ENCODE measurements around the gene APC2. TPM values are rescaled to one million over a fixed set of nuclear protein-coding genes. Genes with fewer than 3 reads are reported as not detected.
"Not testable (repeated sequence)": the region's sequence is repeated elsewhere in the genome, so short reads cannot be mapped to it uniquely, and the experiment has no call there.

APC2 gene
- total and polyA plus RNA-seq, 4 donors, result under 0.01 to 0.06 (median 0.03) TPM

DNA sequence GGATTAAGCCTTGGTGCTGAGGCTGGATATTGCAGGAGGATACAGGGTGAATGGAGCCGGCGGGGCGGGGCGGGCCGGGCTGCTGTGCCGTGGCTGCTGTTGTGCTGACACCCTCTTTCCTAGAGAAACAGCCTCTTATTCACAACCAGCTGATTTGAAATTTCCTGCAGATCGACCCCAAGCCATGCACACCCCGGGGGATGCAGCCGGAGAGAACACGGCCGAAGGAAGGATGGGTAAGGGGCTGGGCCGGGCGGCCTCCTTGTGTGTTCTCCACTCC is 31.5 kb upstream of the APC2 start:
- Histone ChIP-seq H3K27me3 (ENCODE audit: control insufficient read depth in 4 of 4, insufficient read depth in 4 of 4, low read length in 3 of 4) (no peaks in the 10 kb centered on the region), H3K4me3 (ENCODE audit: low read depth in 1 of 3, low read length in 3 of 3) (no peak overlapping the region), H3K9ac (ENCODE audit: low read depth in 1 of 2, low read length in 2 of 2) (peak overlapping the region in 1 of 2 donors; percentile 11), H3K36me3 (ENCODE audit: control insufficient read depth in 4 of 4, insufficient read depth in 3 of 4, low read depth in 1 of 4, low read length in 3 of 4) (peaks cover 18 to 28% (median 22%) of the 10 kb centered on the region in 4 donors), H3K27ac (ENCODE audit: low read depth in 1 of 2, low read length in 2 of 2) (peak overlapping the region; percentile 65 to 84), H3K9me3 (ENCODE audit: control insufficient read depth in 4 of 4, low read length in 3 of 4) (no peaks in the 10 kb centered on the region), H3K4me1 (ENCODE audit: control insufficient read depth in 4 of 4, insufficient read depth in 4 of 4, low read length in 3 of 4) (peaks cover 19 to 60% (median 48%) of the 10 kb centered on the region in 4 donors)
- WGBS, result 82% methylated on average over 13 of the region's 13 CpGs
- TF ChIP-seq, protein P1, sequence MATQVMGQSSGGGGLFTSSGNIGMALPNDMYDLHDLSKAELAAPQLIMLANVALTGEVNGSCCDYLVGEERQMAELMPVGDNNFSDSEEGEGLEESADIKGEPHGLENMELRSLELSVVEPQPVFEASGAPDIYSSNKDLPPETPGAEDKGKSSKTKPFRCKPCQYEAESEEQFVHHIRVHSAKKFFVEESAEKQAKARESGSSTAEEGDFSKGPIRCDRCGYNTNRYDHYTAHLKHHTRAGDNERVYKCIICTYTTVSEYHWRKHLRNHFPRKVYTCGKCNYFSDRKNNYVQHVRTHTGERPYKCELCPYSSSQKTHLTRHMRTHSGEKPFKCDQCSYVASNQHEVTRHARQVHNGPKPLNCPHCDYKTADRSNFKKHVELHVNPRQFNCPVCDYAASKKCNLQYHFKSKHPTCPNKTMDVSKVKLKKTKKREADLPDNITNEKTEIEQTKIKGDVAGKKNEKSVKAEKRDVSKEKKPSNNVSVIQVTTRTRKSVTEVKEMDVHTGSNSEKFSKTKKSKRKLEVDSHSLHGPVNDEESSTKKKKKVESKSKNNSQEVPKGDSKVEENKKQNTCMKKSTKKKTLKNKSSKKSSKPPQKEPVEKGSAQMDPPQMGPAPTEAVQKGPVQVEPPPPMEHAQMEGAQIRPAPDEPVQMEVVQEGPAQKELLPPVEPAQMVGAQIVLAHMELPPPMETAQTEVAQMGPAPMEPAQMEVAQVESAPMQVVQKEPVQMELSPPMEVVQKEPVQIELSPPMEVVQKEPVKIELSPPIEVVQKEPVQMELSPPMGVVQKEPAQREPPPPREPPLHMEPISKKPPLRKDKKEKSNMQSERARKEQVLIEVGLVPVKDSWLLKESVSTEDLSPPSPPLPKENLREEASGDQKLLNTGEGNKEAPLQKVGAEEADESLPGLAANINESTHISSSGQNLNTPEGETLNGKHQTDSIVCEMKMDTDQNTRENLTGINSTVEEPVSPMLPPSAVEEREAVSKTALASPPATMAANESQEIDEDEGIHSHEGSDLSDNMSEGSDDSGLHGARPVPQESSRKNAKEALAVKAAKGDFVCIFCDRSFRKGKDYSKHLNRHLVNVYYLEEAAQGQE (IDR thresholded peaks at IDR 0.05), result no peak
- TF ChIP-seq YY1 (IDR thresholded peaks at IDR 0.05), result no peak
- TF ChIP-seq FOXA2 (IDR thresholded peaks at IDR 0.05), result no peak
- no peak for TF ChIP-seq JUND (IDR thresholded peaks at IDR 0.05)
- TF ChIP-seq NR2F2 (IDR thresholded peaks at IDR 0.05), result no peak
- TF ChIP-seq EGR1 (IDR thresholded peaks at IDR 0.05; ENCODE audit: low read depth in 2 of 2), result no peak
- TF ChIP-seq HNF4G (IDR thresholded peaks at IDR 0.05), result no peak
- TF ChIP-seq GABPA (IDR thresholded peaks at IDR 0.05 in 1 of 2, conservative IDR thresholded peaks at IDR 0.05 in 1 of 2), result no peak
- no peak for DNase-seq (ENCODE audit: low spot score)

DNA sequence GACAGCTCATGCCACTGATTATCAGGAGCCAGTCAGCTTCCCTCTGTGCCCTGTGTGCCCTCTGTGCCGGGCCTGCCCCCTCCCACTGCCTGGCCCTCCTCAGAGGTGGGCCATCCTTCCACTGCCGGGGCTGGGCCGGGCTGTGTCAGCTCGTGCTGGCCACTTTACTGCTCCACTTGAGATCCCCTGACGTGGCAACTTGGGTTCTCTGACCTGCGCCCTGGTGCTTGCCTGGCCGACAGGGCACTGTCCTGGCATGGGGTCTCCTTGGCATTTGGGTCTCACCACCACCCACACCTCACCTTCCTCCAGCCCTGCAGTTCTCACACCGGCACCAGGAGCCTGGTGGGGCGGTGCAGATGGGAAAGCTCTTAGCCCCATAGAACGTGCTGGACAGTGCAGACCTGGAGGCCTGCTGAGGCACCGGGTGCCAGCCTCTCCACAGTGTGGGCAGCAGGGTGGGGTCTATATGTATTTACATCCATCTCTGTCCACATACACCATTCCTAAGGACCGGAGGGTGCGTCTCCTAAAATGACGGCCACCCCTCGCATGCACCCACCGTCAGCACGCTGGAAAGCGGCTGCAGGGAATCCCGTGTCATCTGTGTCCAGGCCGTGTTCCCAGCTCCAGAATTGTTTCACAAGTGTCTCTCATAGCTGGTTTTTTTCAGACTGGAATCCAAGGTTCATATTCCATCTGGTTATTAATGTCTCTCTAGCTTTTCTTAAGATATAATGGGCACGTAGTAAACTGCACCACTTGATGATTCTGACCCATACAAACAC is 30.8 kb upstream of the APC2 start:
- DNase-seq (ENCODE audit: low spot score), result no peak
- H3K4me3 ChIP-seq (ENCODE audit: low read depth in 1 of 3, low read length in 3 of 3), result no peak overlapping the region
- peaks cover 18 to 29% (median 24%) of the 10 kb centered on the region in 4 donors for H3K36me3 ChIP-seq (ENCODE audit: control insufficient read depth in 4 of 4, insufficient read depth in 3 of 4, low read depth in 1 of 4, low read length in 3 of 4)
- H3K9me3 ChIP-seq (ENCODE audit: control insufficient read depth in 4 of 4, low read length in 3 of 4), result no peaks in the 10 kb centered on the region
- 93% methylated on average over 21 of the region's 21 CpGs for WGBS
- peak overlapping the region in 1 of 2 donors; percentile 84 for H3K27ac ChIP-seq (ENCODE audit: low read depth in 1 of 2, low read length in 2 of 2)
- H3K9ac ChIP-seq (ENCODE audit: low read depth in 1 of 2, low read length in 2 of 2), result no peak overlapping the region
- H3K27me3 ChIP-seq (ENCODE audit: control insufficient read depth in 4 of 4, insufficient read depth in 4 of 4, low read length in 3 of 4), result no peaks in the 10 kb centered on the region
- H3K4me1 ChIP-seq (ENCODE audit: control insufficient read depth in 4 of 4, insufficient read depth in 4 of 4, low read length in 3 of 4), result peaks cover 19 to 64% (median 47%) of the 10 kb centered on the region in 4 donors
- no peak for TF ChIP-seq GABPA (IDR thresholded peaks at IDR 0.05 in 1 of 2, conservative IDR thresholded peaks at IDR 0.05 in 1 of 2)
- TF ChIP-seq, protein P2, sequence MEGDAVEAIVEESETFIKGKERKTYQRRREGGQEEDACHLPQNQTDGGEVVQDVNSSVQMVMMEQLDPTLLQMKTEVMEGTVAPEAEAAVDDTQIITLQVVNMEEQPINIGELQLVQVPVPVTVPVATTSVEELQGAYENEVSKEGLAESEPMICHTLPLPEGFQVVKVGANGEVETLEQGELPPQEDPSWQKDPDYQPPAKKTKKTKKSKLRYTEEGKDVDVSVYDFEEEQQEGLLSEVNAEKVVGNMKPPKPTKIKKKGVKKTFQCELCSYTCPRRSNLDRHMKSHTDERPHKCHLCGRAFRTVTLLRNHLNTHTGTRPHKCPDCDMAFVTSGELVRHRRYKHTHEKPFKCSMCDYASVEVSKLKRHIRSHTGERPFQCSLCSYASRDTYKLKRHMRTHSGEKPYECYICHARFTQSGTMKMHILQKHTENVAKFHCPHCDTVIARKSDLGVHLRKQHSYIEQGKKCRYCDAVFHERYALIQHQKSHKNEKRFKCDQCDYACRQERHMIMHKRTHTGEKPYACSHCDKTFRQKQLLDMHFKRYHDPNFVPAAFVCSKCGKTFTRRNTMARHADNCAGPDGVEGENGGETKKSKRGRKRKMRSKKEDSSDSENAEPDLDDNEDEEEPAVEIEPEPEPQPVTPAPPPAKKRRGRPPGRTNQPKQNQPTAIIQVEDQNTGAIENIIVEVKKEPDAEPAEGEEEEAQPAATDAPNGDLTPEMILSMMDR (IDR thresholded peaks at IDR 0.05; ENCODE audit: low read depth, low read length, missing input control), result no peak

DNA sequence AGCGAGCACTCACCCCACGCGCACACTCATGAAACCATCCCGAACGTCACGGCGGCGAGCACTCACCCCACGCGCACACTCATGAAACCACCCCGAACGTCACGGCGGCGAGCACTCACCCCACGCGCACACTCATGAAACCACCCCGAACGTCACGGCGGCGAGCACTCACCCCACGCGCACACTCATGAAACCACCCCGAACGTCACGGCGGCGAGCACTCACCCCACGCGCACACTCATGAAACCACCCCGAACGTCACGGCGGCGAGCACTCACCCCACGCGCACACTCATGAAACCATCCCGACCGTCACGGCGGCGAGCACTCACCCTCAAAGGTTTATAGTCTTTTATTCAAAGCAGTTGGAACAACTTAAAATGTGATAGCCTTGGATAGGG is 29.8 kb upstream of the APC2 start:
- H3K36me3 ChIP-seq (ENCODE audit: control insufficient read depth in 4 of 4, insufficient read depth in 3 of 4, low read depth in 1 of 4, low read length in 3 of 4), result peaks cover 18 to 30% (median 26%) of the 10 kb centered on the region in 4 donors
- H3K27ac ChIP-seq (ENCODE audit: low read depth in 1 of 2, low read length in 2 of 2); DNase-seq (ENCODE audit: low spot score); H3K9me3 ChIP-seq (ENCODE audit: control insufficient read depth in 4 of 4, low read length in 3 of 4); H3K9ac ChIP-seq (ENCODE audit: low read depth in 1 of 2, low read length in 2 of 2); H3K4me3 ChIP-seq (ENCODE audit: low read depth in 1 of 3, low read length in 3 of 3); H3K27me3 ChIP-seq (ENCODE audit: control insufficient read depth in 4 of 4, insufficient read depth in 4 of 4, low read length in 3 of 4): not testable (repeated sequence)
- H3K4me1 ChIP-seq (ENCODE audit: control insufficient read depth in 4 of 4, insufficient read depth in 4 of 4, low read length in 3 of 4), result peaks cover 25 to 69% (median 51%) of the 10 kb centered on the region in 4 donors
- WGBS, result 96% methylated on average over 29 of the region's 43 CpGs
